Measurements from ENCODE around the gene ATP1B1. TPM values are rescaled to one million over a fixed set of nuclear protein-coding genes. Genes with fewer than 3 reads are reported as not detected.

ATP1B1 gene
- total RNA-seq, 1 donor from 2014 or later = 739 TPM

DNA sequence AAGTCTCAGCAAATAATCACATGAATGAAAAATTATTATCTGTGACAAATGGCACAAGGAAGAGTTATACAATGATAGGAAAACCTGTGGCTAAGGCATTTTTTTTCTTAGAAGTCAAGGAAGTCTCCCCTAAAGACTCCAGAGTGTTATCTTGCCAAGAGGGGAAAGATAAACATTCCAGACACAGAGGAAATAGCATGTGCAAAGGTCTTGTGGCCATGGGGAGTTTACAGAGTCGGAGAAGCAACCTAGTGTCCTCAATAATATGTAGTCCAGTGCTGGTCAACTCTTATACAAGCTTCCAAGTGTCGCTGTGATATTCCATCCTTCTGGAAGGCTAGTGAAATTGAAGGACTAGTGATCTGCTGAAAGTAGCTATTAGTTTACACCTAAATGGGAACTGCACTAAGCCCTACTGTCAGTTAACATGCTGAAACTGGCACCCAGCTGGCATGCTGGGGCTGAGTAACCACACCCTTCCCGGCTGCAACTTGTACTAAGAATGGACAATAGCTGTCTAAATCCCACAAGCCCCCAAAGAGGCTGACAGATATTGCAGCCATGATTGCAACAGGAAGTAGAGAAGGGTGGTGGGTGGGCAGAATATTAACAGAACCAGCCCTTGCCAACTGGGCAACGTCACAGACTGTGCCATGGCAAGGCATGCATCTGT, 11.5 kb upstream of the ATP1B1 start:
- DNase-seq (ENCODE audit: low spot score) = no peak

GRCh38 chr1:169098380-169098779, 8.1 kb upstream of the ATP1B1 start:
- no peak for DNase-seq (ENCODE audit: low spot score)

DNA sequence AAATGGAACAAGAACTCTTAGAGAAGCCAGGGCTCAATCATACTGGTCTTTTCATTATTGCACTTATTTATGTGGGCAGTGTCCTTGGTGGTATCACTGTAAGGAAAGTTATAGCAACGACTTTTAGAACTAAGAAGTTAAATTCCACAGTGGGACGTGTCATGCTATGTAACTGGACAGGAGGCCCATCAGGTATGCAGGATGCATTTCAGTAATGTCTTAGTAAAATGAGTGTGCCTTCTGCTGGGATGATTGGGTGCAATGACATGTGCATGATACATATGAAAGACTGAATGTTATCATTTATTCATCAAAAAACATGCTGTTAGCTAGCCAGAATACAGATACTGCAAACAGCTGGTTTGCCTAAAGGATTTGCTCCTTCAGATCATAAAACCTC, 6.9 kb upstream of the ATP1B1 start:
- no peak for DNase-seq (ENCODE audit: low spot score)

GRCh38 chr1:169100208-169100607, 6.3 kb upstream of the ATP1B1 start:
- no peak for DNase-seq (ENCODE audit: low spot score)

DNA sequence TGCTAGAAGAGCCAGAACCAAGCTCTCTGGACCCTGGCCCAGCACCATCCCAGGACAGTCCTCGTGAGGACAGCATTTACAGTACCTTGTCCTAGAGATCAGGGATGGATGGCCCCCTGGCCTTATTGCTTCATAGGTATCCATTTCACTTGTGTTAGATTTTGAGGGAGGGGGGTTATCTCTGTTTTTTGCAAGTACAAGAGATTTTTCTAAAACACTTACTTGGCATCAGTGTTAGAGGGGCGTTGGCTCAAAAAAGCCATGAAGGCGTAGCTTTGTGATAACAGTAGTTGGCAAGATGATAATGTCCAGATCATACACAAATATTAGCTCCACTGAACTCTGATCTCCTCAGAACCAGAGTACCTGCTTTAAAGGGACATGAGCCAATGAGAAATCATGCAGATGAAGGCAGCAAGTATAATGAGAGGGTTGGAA, 5.8 kb upstream of the ATP1B1 start:
- DNase-seq (ENCODE audit: low spot score) = no peak

DNA sequence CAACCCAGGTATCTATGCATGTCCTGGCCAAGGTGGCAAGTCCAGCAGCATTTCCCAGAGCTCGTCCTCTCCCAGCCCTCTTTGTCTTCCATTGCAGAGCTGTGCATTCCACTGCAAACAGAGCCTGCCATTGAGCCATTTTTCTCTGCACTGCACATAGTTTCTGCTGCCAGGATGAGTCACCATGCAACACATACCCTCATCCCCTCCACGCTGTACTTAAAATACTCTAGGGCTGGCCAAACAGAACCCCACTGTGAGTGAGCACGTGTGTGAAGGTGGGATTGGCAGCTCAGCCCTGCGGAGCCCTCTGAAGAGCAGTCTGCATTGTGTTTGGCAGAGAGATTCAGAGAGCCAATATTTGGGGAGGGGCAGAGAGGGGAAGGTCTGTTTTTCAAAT, 3.9 kb upstream of the ATP1B1 start:
- DNase-seq (ENCODE audit: low spot score) = no peak

GRCh38 chr1:169103002-169103401, 3.5 kb upstream of the ATP1B1 start:
- DNase-seq (ENCODE audit: low spot score) = no peak

DNA sequence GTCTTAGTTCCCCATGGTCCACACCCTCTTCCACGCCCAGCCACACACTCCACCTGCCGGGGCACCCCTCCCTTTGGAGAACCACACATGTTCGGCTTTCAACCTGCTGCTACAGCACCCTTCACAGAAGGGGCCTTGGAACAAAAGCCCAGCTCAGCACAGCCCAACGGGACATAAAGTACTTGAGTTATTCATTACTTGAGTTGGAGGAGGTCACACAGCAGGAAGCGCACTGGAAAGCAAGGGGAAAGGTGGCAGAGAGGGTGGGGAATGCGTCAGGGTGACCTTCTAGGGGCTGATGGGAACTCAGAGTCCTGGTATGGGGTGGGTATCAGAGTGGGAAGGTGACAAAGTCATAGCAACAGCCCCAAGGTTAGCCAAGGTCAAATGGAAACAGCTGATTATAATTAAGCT, 3.0 kb upstream of the ATP1B1 start:
- peak; percentile 82 for DNase-seq (ENCODE audit: low spot score)

DNA sequence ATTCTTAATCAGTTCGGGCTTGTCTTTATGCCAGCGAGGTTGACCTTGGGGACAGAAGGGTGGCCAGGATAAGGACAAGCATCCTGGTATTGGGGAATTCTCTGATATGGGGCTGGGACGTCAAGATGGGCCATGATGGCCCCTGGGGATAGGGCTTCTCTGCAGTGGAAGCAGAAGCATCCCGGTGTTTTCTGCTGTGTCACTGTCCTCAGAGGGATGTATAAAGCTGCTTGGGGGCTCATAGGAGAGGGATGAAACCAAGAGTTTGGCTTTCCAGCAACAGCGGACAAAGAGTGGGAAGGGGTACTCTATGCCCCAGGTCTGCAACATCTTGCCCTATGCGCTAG, 1.4 kb upstream of the ATP1B1 start:
- DNase-seq (ENCODE audit: low spot score) = no peak

DNA sequence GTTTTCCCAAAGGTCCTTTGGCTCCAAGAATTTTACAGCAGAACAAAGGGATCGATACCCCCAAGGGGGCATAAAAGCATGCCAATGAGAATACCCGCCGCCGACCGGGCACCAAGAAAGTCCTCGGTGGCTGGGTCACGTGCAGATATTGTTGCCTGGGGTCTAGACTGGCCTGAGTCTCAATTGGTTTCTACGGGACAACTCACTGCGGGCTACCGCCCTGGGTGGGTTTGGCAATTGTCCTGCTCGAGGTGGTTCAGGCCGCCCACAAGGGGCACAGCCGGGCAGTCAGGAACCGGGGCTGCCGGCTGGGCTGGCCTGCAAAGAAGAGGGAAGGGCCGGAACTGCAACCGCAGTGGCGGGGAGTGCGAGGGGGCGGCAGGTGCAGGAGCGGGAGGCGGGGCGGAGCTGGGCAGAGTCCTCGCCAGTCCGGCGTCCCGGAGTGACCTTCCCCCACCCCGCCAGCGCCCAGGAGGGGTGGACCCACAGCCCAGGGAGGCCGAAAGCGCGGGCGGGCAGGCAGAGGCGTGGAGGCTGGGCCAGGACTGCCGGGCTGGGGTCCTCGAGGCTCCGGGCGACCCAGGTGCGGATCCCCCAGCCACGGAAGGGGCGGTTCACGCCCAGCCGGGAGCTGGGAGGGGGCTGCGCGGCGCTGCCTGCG, 926 bp upstream of the ATP1B1 start:
- DNase-seq (ENCODE audit: low spot score) = peak; percentile 91

DNA sequence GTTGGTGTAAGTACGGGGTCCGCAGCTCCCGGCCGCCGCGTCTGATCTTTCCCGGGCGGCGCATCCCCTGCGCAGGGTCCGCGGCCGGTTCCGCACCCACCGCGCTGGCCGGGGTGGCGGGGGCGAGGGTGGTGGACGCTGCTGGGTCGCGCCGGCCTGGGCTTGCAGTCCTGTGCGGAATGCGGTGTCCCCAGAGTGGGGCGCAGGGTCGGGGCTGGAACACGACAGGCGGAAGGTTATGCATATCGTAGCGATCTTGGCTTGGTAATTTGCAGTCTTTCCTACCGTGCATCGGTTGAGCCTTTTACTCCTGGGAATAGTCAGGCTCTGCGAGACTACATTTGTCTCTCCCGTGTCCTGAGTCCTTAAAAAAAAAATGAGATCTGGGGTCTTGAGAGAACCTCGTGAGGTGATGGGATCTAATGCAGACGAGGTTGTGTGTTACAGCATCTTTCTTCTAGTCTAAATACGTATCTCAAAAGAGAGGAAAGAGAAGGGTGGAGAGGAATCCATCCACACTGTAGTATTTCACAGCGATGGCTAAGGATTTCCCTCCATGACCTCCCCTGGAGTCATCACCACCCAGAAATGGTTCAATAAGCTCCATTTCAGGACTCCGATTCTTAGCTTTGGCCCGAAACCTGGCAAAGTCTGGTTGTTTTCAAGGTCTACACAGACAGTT, 572 bp downstream of the ATP1B1 start:
- no peak for DNase-seq (ENCODE audit: low spot score)

DNA sequence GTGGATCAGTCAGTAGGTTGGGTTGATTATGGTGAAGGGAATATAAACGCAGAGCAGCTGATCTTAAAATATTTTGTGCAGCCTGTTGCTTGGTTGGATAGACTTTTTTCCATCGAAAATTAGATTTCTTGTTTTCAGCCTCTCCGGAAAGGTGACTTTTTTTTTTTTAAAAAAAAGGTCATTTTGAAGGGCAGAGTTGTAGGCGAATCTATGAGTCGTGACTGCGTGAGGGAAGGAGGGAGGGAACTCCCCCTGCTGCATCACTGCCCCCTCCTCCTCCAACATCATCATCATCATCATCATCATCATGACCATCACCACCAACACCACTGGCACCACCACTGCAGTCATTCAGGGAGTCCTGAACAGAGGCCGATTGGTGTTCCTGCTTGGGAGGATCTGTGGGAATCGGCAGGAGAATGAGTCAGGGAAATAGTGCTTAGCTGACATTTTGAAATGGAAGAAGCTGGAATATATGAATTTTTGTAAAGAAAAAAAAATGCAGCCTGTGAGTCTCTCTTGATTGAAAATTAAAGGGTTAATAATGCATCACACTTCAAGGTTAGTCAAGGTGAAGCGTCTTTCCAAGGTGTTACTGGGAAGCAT, 1.2 kb downstream of the ATP1B1 start:
- no peak for DNase-seq (ENCODE audit: low spot score)

DNA sequence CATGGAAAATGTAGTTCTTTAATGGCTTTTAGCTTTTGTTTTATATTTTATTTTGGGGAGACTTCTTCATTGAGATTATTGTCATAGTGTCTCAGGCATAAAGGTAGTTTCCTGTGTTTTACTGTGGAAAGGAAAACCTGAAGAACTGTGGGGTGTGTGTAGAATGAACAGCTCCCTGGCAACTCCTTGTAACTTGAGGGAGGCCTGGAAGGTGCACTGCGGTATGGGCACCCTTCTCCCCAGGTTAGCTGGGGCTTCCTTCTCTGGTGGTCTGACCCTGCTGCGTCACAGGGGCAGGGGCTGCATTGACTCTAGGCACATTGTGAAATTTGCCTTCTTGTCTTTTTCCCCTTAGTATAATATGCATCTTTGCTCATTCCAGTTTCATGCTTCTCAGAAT, 1.7 kb downstream of the ATP1B1 start:
- no peak for DNase-seq (ENCODE audit: low spot score)

- no peak for DNase-seq (ENCODE audit: low spot score)
These were observed 2.5 kb downstream of the ATP1B1 start for GRCh38 chr1:169108863-169109560.

GRCh38 chr1:169109561-169110134, 3.2 kb downstream of the ATP1B1 start:
- peak; percentile 85 for DNase-seq (ENCODE audit: low spot score)

DNA sequence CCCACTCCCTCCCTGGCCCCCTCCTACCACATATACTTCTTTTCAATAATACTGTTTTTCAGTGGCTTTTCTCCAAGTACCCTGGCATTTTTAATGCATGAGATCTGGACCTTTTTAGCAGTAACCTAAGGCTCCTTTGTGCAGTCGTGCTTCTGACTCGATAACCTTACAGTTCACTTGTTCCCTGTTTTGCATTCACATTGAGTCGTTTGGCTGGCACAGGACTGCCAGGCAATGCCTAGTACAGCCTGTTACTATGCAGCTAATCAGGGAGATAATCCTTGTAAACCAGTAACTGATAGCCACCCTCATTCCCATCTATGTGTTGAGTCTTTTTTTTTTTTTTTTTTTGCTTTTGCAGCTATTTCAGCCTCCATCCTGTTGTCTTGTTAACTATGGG, 3.7 kb downstream of the ATP1B1 start:
- no peak for DNase-seq (ENCODE audit: low spot score)

DNA sequence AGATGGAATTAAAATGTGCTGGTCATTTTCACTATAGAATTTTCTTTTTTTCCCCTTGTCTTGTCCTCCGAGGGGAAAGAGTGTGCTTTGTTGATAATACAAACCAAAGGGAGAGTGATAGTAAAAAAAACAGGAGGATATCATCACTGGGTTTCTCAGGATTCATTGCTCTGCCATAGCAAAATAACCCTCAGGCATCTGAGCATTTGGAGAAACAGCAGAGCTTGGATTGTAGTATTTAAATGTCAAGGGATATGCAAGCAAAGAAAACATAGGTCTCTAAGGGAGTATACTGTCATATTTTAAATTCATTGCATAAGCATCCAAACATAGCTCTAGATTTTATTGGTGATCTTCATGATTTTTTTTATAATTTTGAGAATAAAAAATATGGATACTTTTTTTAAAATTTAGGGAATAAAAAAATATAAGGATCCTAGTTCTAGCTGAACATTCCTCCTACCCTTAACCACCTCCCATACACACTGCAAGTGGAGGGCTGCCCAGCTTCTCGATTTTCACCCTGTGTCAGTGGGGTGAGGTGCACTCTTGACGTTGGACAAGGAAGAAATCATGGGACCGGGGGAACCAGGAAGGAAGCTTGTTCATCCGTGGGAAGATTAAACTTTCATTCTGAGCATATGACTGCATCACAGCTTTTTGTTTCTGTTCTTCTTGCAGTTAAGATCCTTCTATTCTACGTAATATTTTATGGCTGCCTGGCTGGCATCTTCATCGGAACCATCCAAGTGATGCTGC, 4.4 kb downstream of the ATP1B1 start:
- no peak for DNase-seq (ENCODE audit: low spot score)

DNA sequence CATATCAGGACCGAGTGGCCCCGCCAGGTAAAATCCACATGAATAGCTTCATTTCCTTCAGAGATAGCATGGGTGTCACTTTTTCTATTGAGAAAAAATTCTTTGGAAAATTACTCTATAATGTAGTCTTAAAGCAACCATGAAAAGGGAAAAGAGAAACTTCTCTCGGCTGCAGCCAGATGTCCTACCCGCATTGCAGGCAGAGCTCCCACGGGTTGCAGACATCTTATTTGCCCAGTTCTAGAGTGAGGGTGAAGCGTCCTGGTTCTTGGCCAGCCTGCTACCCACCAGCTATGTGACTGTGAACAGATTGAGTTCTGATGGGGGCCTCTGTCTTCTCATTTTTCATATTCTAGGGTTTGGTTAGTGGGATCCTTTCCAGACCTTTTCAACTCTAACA, 5.0 kb downstream of the ATP1B1 start:
- no peak for DNase-seq (ENCODE audit: low spot score)

- no peak for DNase-seq (ENCODE audit: low spot score)
These were observed 5.8 kb downstream of the ATP1B1 start for GRCh38 chr1:169112241-169112640.

DNA sequence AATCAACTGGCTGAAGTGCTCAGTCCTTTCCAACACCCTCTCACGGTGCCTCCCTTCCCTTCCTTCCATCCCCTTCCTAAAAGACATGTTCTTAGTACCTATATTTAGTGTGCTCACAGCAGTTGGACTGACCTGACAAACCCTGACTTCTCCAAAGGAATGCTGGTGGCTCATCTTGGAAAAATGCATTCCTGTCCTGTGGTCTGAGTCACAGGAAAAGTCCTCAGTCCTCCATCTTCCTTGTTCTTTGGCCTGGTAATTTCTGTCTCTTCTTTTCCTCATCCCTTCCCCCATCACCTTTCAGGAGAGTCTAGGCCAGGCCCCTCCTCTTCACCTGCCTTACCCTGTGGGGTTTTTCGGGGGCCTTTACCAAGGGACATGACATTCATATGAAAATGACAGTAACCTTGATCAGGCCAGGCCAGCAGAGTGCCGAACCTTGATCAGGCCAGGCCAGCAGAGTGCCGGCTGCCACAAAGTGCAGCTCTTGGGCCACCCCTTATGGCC, 7.2 kb downstream of the ATP1B1 start:
- DNase-seq (ENCODE audit: low spot score) = no peak

Data from mucosa of gallbladder (tissue), 1 donor.